Measurements from ENCODE around the gene NACA2. TPM values are rescaled to one million over a fixed set of nuclear protein-coding genes. Genes with fewer than 3 reads are reported as not detected.
"Not testable (repeated sequence)": the region's sequence is repeated elsewhere in the genome, so short reads cannot be mapped to it uniquely, and the experiment has no call there.

NACA2 gene
- total and polyA plus RNA-seq, 4 donors, result 0.08 to 0.32 TPM; not detected in 2

- TF ChIP-seq HNF4G (IDR thresholded peaks at IDR 0.05) (no peak), RAD21 (IDR thresholded peaks at IDR 0.05) (no peak)
Observed at GRCh38 chr17:61587807-61588660, 3.0 kb downstream of the NACA2 start (continued).

- no peaks in the 10 kb centered on the region for H3K4me1 ChIP-seq (ENCODE audit: control insufficient read depth in 4 of 4, insufficient read depth in 4 of 4, low read length in 3 of 4)
- no peak overlapping the region for H3K4me3 ChIP-seq (ENCODE audit: low read depth in 1 of 3, low read length in 3 of 3)
- DNase-seq (ENCODE audit: low spot score), result no peak
- H3K9ac ChIP-seq (ENCODE audit: low read depth in 1 of 2, low read length in 2 of 2), result no peak overlapping the region
- TF ChIP-seq SP1 (IDR thresholded peaks at IDR 0.05), result no peak
- no peak for TF ChIP-seq NR2F2 (IDR thresholded peaks at IDR 0.05)
- no peak for TF ChIP-seq ZBTB33 (IDR thresholded peaks at IDR 0.05)
- TF ChIP-seq EGR1 (IDR thresholded peaks at IDR 0.05; ENCODE audit: low read depth in 2 of 2), result no peak
- no peak for TF ChIP-seq GABPA (IDR thresholded peaks at IDR 0.05 in 1 of 2, conservative IDR thresholded peaks at IDR 0.05 in 1 of 2)
- TF ChIP-seq CTCF (IDR thresholded peaks at IDR 0.05; ENCODE audit: low read depth, low read length, missing input control), result no peak
- no peak for TF ChIP-seq FOXA2 (IDR thresholded peaks at IDR 0.05)
- TF ChIP-seq RAD21 (IDR thresholded peaks at IDR 0.05), result no peak
- no peak for TF ChIP-seq TAF1 (conservative IDR thresholded peaks at IDR 0.05)
- TF ChIP-seq YY1 (IDR thresholded peaks at IDR 0.05), result no peak
- no peak for TF ChIP-seq JUND (IDR thresholded peaks at IDR 0.05)
- no peaks in the 10 kb centered on the region for H3K27me3 ChIP-seq (ENCODE audit: control insufficient read depth in 4 of 4, insufficient read depth in 4 of 4, low read length in 3 of 4)
- no peak overlapping the region for H3K27ac ChIP-seq (ENCODE audit: low read depth in 1 of 2, low read length in 2 of 2)
- no peaks in the 10 kb centered on the region for H3K36me3 ChIP-seq (ENCODE audit: control insufficient read depth in 4 of 4, insufficient read depth in 3 of 4, low read depth in 1 of 4, low read length in 3 of 4)
- WGBS, result 93% methylated on average over 1 of the region's 1 CpG
- H3K9me3 ChIP-seq (ENCODE audit: control insufficient read depth in 4 of 4, low read length in 3 of 4), result no peaks in the 10 kb centered on the region
Observed at GRCh38 chr17:61587242-61587641, 3.8 kb downstream of the NACA2 start.

- not testable (repeated sequence) for H3K4me1 ChIP-seq (ENCODE audit: control insufficient read depth in 4 of 4, insufficient read depth in 4 of 4, low read length in 3 of 4); H3K27me3 ChIP-seq (ENCODE audit: control insufficient read depth in 4 of 4, insufficient read depth in 4 of 4, low read length in 3 of 4); H3K9ac ChIP-seq (ENCODE audit: low read depth in 1 of 2, low read length in 2 of 2); H3K36me3 ChIP-seq (ENCODE audit: control insufficient read depth in 4 of 4, insufficient read depth in 3 of 4, low read depth in 1 of 4, low read length in 3 of 4); DNase-seq (ENCODE audit: low spot score); H3K27ac ChIP-seq (ENCODE audit: low read depth in 1 of 2, low read length in 2 of 2); H3K4me3 ChIP-seq (ENCODE audit: low read depth in 1 of 3, low read length in 3 of 3); H3K9me3 ChIP-seq (ENCODE audit: control insufficient read depth in 4 of 4, low read length in 3 of 4)
- WGBS, result 78% methylated on average over 3 of the region's 3 CpGs
Observed at GRCh38 chr17:61586622-61587021, 4.4 kb downstream of the NACA2 start.
